NCI-H1436 treated with DMSO at 0.1 percent for 48 hours (cell line): ENCODE measurements around the gene IL27RA.
"Not testable (repeated sequence)": the region's sequence is repeated elsewhere in the genome, so short reads cannot be mapped to it uniquely, and the experiment has no call there.

Source experiments
- DNase-seq: peaks from one replicate; lab custom pipeline; 2025; lab: John Stamatoyannopoulos, UW

IL27RA gene

GRCh38 chr19:13999085-13999484 is 32.5 kb upstream of the IL27RA start:
- DNase-seq, result no peak

- no peak for DNase-seq
Observed at GRCh38 chr19:14000691-14001375, 30.7 kb upstream of the IL27RA start.

GRCh38 chr19:14002571-14003250 is 28.9 kb upstream of the IL27RA start:
- DNase-seq, result no peak

GRCh38 chr19:14003251-14004055 is 28.1 kb upstream of the IL27RA start:
- DNase-seq, result no peak

- DNase-seq, result no peak
Observed at GRCh38 chr19:14004619-14005348, 26.8 kb upstream of the IL27RA start.

- DNase-seq, result no peak
Observed at GRCh38 chr19:14005349-14006084, 26.0 kb upstream of the IL27RA start.

GRCh38 chr19:14006085-14006765 is 25.3 kb upstream of the IL27RA start, which contains the start of gene RFX1:
Gene RFX1, minus strand, starts transcription at chr19:14006320. Its CDS starts 12,477 bp downstream, at chr19:13993843.
- DNase-seq, result peak; percentile 100

GRCh38 chr19:14006766-14007562 is 24.6 kb upstream of the IL27RA start:
- DNase-seq, result no peak

GRCh38 chr19:14012378-14012915 is 19.1 kb upstream of the IL27RA start:
- DNase-seq, result no peak

GRCh38 chr19:14015524-14016035 is 16.0 kb upstream of the IL27RA start:
- DNase-seq, result no peak

- no peak for DNase-seq
Observed at GRCh38 chr19:14019100-14019499, 12.5 kb upstream of the IL27RA start.

- DNase-seq, result not testable (repeated sequence)
Observed at GRCh38 chr19:14019739-14020138, 11.8 kb upstream of the IL27RA start.

- no peak for DNase-seq
Observed at GRCh38 chr19:14021474-14021873, 10.1 kb upstream of the IL27RA start.

- no peak for DNase-seq
Observed at GRCh38 chr19:14022469-14022868, 9.1 kb upstream of the IL27RA start.

- DNase-seq, result peak; percentile 8
Observed at GRCh38 chr19:14023404-14024235, 7.9 kb upstream of the IL27RA start.

- not testable (repeated sequence) for DNase-seq
Observed at GRCh38 chr19:14026652-14027192, 4.8 kb upstream of the IL27RA start.

GRCh38 chr19:14027856-14028450 is 3.6 kb upstream of the IL27RA start, which contains the start of gene RLN3:
Gene RLN3, plus strand, starts transcription at chr19:14028148. Its CDS starts 57 bp downstream, at chr19:14028205.
- DNase-seq, result no peak

- no peak for DNase-seq
Observed at GRCh38 chr19:14028901-14029300, 2.7 kb upstream of the IL27RA start.
